Neural cell (in vitro differentiated cells): ENCODE data around the gene NECTIN4. TPM values are rescaled to one million over a fixed set of nuclear protein-coding genes. Genes with fewer than 3 reads are reported as not detected.

Experiments used
- H2AFZ ChIP-seq: fragments of 200-600, 300-800 bp; sonication (generic), shearing (Covaris generic); 2 replicates; pipeline ENCODE4 v1.6.0; 2014; ENCODE audit warnings: low read depth, mild to moderate bottlenecking, antibody characterized with exemption, low read length, moderate library complexity
- H3F3A ChIP-seq: fragments of 200-600 bp; shearing (Covaris generic); 2 replicates; pipeline ENCODE4 v1.6.1; 2016; ENCODE audit warnings: mild to moderate bottlenecking, moderate library complexity, mixed read lengths, antibody characterized with exemption, low read length; ENCODE audit not compliant: insufficient read depth, poor library complexity, severe bottlenecking
- H3K27ac ChIP-seq: fragments of 200-600, 300-800 bp; sonication (generic), shearing (Covaris generic); 2 replicates; pipeline ENCODE4 v1.5.1; 2014; ENCODE audit warnings: mild to moderate bottlenecking, low read length, moderate library complexity
- H3K27me3 ChIP-seq: fragments of 300-800, 200-600 bp; sonication (generic), shearing (Covaris generic); 2 replicates; pipeline ENCODE4 v1.6.0; 2014; ENCODE audit warnings: mild to moderate bottlenecking, low read depth, low read length, moderate library complexity; ENCODE audit not compliant: insufficient read depth
- H3K36me3 ChIP-seq: fragments of 300-800, 200-600 bp; sonication (generic), shearing (Covaris generic); 2 replicates; pipeline ENCODE4 v1.5.1; 2014; ENCODE audit warnings: mild to moderate bottlenecking, antibody characterized with exemption, low read length, moderate library complexity; ENCODE audit not compliant: insufficient read depth
- H3K4me2 ChIP-seq: fragments of 300-800, 200-600 bp; sonication (generic), shearing (Covaris generic); 2 replicates; pipeline ENCODE4 v1.6.0; 2014; ENCODE audit warnings: mild to moderate bottlenecking, low read length
- H3K4me3 ChIP-seq: fragments of 300-800, 200-600 bp; sonication (generic), shearing (Covaris generic); 2 replicates; pipeline ENCODE4 v1.5.1; 2014; ENCODE audit warnings: mild to moderate bottlenecking, low read length, moderate library complexity
- H3K79me2 ChIP-seq: fragments of 200-600 bp; shearing (Covaris generic); replicated peaks from 2 replicates; pipeline ENCODE4 v1.6.0; 2014; ENCODE audit warnings: mild to moderate bottlenecking, low read length, moderate library complexity; ENCODE audit not compliant: insufficient read depth
- H3K9ac ChIP-seq: fragments of 300-800, 200-600 bp; sonication (generic), shearing (Covaris generic); 2 replicates; pipeline ENCODE4 v1.6.1; 2016; ENCODE audit warnings: mild to moderate bottlenecking, low read length, mixed read lengths
- H3K9me2 ChIP-seq: fragments of 200-600 bp; shearing (Covaris generic); 2 replicates; pipeline ENCODE4 v1.6.1; 2016; ENCODE audit warnings: mild to moderate bottlenecking, low read length, mixed read lengths; ENCODE audit not compliant: insufficient read depth
- H3K9me3 ChIP-seq: fragments of 200-600, 300-800 bp; sonication (generic), shearing (Covaris generic); 2 replicates; pipeline ENCODE4 v1.6.1; 2016; ENCODE audit warnings: mild to moderate bottlenecking, mixed run types, low read length, moderate library complexity, mixed read lengths
- H4K20me1 ChIP-seq: fragments of 200-600 bp; shearing (Covaris generic); 2 replicates; pipeline ENCODE4 v1.6.1; 2016; ENCODE audit warnings: mild to moderate bottlenecking, mixed run types; ENCODE audit not compliant: insufficient read depth
- EP300 ChIP-seq: fragments of 450-650 bp; conservative IDR thresholded peaks from 2 replicates; pipeline ENCODE4 v1.6.1; 2014; ENCODE audit warnings: antibody characterized with exemption, mild to moderate bottlenecking, moderate library complexity; ENCODE audit not compliant: poor library complexity, severe bottlenecking
- MXI1 ChIP-seq: fragments of 450-650 bp; conservative IDR thresholded peaks from 2 replicates; pipeline ENCODE4 v1.6.1; 2014; ENCODE audit warnings: antibody characterized with exemption, mild to moderate bottlenecking; ENCODE audit not compliant: poor library complexity, severe bottlenecking
- POLR2AphosphoS5 ChIP-seq: IDR thresholded peaks from 2 replicates; pipeline ENCODE4 v1.6.1; 2012
- RAD21 ChIP-seq: fragments of 450-650 bp; conservative IDR thresholded peaks from 2 replicates; pipeline ENCODE4 v1.6.1; 2014; ENCODE audit warnings: antibody characterized with exemption, mild to moderate bottlenecking, moderate library complexity
- SMC3 ChIP-seq: fragments of 450-650 bp; conservative IDR thresholded peaks from 2 replicates; pipeline ENCODE4 v1.6.1; 2014; ENCODE audit warnings: antibody characterized with exemption, mild to moderate bottlenecking, moderate library complexity; ENCODE audit not compliant: poor library complexity
- TAF1 ChIP-seq: IDR thresholded peaks from 2 replicates; pipeline ENCODE4 v1.6.1; 2012; ENCODE audit warnings: low read depth
- polyA plus RNA-seq: library from polyadenylated mRNA; depleted of rRNA; stranded (reverse); fragments of >200 nt; gene quantifications from 2 replicates; pipeline ENCODE4 v1.2.3, GENCODE V29; 2014
- TF ChIP-seq, protein P1 (sequence below): fragments of 450-650 bp; IDR thresholded peaks from 2 replicates; pipeline ENCODE4 v1.5.1; 2014; ENCODE audit warnings: antibody characterized with exemption, mild to moderate bottlenecking, moderate library complexity; ENCODE audit not compliant: poor library complexity, severe bottlenecking
- TF ChIP-seq, protein P2 (sequence below): IDR thresholded peaks from 2 replicates; pipeline ENCODE4 v1.6.1; 2012; ENCODE audit warnings: borderline replicate concordance

NECTIN4 gene
- polyA plus RNA-seq, 1 donor from 2014 or later: not detected

DNA sequence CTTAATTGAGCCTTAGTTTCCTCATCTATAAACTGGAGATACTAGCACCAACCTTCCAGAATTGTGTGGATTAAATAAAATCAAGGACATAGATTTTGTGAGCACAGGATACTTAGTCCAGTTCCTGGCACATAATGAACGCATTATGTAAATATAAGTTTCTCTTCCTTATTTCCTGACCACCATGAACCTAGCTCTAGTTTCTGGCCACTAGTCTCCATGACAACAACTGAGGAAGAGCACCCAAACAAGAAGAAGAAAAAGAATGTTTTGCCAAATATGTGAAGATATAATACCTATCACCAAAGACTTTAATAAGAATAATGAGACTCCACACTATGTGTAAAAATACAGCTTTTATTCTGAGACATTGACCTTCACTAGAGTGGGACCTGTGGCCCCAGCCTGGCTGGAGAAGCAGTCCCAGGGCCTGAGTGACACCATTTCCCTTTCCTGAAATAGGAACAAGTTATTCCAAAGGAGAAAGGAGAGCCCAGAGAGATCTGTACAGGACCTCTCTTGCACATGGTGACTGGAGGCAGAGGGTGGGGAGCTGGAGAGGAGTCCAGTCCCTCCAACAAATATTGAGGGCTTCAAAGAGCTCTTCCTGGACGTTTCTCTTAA lies 42.6 kb downstream of the NECTIN4 start:
- peak overlapping the region; percentile 95 for H3K27ac ChIP-seq
- no peak for TF ChIP-seq RAD21
- TF ChIP-seq SMC3: no peak
- TF ChIP-seq, protein P1, sequence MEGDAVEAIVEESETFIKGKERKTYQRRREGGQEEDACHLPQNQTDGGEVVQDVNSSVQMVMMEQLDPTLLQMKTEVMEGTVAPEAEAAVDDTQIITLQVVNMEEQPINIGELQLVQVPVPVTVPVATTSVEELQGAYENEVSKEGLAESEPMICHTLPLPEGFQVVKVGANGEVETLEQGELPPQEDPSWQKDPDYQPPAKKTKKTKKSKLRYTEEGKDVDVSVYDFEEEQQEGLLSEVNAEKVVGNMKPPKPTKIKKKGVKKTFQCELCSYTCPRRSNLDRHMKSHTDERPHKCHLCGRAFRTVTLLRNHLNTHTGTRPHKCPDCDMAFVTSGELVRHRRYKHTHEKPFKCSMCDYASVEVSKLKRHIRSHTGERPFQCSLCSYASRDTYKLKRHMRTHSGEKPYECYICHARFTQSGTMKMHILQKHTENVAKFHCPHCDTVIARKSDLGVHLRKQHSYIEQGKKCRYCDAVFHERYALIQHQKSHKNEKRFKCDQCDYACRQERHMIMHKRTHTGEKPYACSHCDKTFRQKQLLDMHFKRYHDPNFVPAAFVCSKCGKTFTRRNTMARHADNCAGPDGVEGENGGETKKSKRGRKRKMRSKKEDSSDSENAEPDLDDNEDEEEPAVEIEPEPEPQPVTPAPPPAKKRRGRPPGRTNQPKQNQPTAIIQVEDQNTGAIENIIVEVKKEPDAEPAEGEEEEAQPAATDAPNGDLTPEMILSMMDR: no peak
- H2AFZ ChIP-seq: peak overlapping the region; percentile 76
- H4K20me1 ChIP-seq: no peaks in the 10 kb centered on the region
- peak overlapping the region; percentile 45 for H3K4me2 ChIP-seq
- peak overlapping the region; percentile 98 for H3K9ac ChIP-seq
- peaks cover 22% of the 10 kb centered on the region for H3K79me2 ChIP-seq
- peaks cover 3% of the 10 kb centered on the region for H3F3A ChIP-seq
- no peaks in the 10 kb centered on the region for H3K27me3 ChIP-seq
- H3K4me3 ChIP-seq: peak overlapping the region; percentile 91
- H3K36me3 ChIP-seq: peaks cover 7% of the 10 kb centered on the region
- peaks cover 12% of the 10 kb centered on the region for H3K9me3 ChIP-seq
- H3K9me2 ChIP-seq: no peaks in the 10 kb centered on the region

DNA sequence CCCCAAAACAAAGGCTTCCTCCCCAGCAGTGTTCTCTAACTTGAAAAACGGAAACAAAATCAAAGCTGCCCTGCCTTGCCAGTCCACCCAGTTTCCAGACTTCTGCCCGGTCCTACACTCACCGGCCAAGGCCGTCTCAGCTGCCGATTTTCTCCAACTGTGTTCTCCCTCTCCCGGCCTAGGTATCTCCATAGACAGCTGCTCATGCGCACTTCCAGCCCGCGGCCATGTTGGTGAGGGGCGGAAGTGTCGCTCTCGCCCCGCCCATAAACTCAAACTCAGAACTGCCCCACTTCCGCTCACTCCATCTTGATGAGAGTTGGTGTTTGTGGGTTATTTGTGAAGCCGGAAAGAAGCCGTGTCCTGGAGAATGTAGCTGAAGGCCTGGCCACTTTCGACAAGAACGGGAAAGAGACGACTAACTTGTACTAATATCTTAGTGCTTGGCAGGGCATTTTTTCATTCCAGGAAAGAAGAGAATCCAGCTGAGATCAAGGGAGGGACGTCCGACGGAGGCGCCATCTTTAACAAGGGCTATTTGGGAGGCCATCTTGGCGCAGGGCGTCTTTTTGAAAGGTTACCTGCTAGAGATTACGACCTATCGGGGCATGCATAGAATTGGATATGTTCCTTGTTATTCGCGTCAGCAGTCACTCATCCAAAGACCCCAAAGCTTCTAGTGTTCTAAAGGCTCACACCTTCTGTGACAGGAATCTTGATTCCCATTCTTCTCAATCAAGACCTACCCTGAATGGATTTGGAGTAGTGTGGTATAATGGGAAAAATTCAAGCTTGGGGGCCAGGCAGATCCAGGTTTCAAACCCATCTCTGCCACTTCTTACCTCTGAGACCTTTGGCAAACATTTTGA lies 43.4 kb downstream of the NECTIN4 start, which contains the start of gene USF1:
Gene USF1 (minus strand): TSS at position 242 of the 869 bp plus-strand sequence. CDS start 2,702 bp downstream, outside the sequence.
- Histone ChIP-seq H3K27me3 (no peaks in the 10 kb centered on the region), H3K4me2 (peak within 1 kb of the TSS; percentile 97), H3K4me3 (peak within 1 kb of the TSS; percentile 91), H2AFZ (peak within 1 kb of the TSS; percentile 76), H3K27ac (peak within 1 kb of the TSS; percentile 95), H3K9ac (peak within 1 kb of the TSS; percentile 98), H3K9me2 (no peaks in the 10 kb centered on the region), H3K79me2 (peaks cover 22% of the 10 kb centered on the region), H4K20me1 (no peaks in the 10 kb centered on the region), H3K36me3 (peaks cover 7% of the 10 kb centered on the region), H3F3A (peaks cover 3% of the 10 kb centered on the region), H3K9me3 (peaks cover 12% of the 10 kb centered on the region)
- TF ChIP-seq, protein P1: no peak
- TF ChIP-seq POLR2AphosphoS5: peak; percentile 97
- TF ChIP-seq EP300: peak; percentile 78
- peak; percentile 61 for TF ChIP-seq MXI1
- TF ChIP-seq TAF1: peak; percentile 99
- TF ChIP-seq RAD21: no peak
- TF ChIP-seq, protein P2, sequence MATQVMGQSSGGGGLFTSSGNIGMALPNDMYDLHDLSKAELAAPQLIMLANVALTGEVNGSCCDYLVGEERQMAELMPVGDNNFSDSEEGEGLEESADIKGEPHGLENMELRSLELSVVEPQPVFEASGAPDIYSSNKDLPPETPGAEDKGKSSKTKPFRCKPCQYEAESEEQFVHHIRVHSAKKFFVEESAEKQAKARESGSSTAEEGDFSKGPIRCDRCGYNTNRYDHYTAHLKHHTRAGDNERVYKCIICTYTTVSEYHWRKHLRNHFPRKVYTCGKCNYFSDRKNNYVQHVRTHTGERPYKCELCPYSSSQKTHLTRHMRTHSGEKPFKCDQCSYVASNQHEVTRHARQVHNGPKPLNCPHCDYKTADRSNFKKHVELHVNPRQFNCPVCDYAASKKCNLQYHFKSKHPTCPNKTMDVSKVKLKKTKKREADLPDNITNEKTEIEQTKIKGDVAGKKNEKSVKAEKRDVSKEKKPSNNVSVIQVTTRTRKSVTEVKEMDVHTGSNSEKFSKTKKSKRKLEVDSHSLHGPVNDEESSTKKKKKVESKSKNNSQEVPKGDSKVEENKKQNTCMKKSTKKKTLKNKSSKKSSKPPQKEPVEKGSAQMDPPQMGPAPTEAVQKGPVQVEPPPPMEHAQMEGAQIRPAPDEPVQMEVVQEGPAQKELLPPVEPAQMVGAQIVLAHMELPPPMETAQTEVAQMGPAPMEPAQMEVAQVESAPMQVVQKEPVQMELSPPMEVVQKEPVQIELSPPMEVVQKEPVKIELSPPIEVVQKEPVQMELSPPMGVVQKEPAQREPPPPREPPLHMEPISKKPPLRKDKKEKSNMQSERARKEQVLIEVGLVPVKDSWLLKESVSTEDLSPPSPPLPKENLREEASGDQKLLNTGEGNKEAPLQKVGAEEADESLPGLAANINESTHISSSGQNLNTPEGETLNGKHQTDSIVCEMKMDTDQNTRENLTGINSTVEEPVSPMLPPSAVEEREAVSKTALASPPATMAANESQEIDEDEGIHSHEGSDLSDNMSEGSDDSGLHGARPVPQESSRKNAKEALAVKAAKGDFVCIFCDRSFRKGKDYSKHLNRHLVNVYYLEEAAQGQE: peak; percentile 98
